Measurements from ENCODE around the gene LLCFC1. TPM values are rescaled to one million over a fixed set of nuclear protein-coding genes. Genes with fewer than 3 reads are reported as not detected.
A peak's percentile ranks its signal among the peaks of the same experiment; 100 is the strongest.

Gene LLCFC1
- total RNA-seq, 2 donors from 2014 or later = not detected

- H3K9me3 Mint-ChIP-seq = no peaks in the 10 kb centered on the region
- H3K27me3 Mint-ChIP-seq = peaks cover 38% of the 10 kb centered on the region
- H3K27ac Mint-ChIP-seq = peak overlapping the region; percentile 28
- no peak overlapping the region for H3K4me3 Mint-ChIP-seq
- peaks cover 3% of the 10 kb centered on the region for H3K4me1 Mint-ChIP-seq
- ATAC-seq (replicated peaks) = no peak
- H3K36me3 Mint-ChIP-seq (ENCODE audit: low read depth) = no peaks in the 10 kb centered on the region
Measured at GRCh38 chr7:142943706-142944268, 4.5 kb downstream of the LLCFC1 start.

- Mint-ChIP-seq H3K9me3 (no peaks in the 10 kb centered on the region), H3K4me1 (no peaks in the 10 kb centered on the region), H3K27ac (peak overlapping the region; percentile 38), H3K4me3 (no peak overlapping the region), H3K27me3 (peaks cover 40% of the 10 kb centered on the region), H3K36me3 (ENCODE audit: low read depth) (no peaks in the 10 kb centered on the region)
- ATAC-seq (replicated peaks) = no peak
Measured at GRCh38 chr7:142945001-142945400, 5.7 kb downstream of the LLCFC1 start.

GRCh38 chr7:142948603-142949002 lies 9.3 kb downstream of the LLCFC1 start:
- H3K9me3 Mint-ChIP-seq = peaks cover under 1% of the 10 kb centered on the region
- H3K36me3 Mint-ChIP-seq (ENCODE audit: low read depth) = no peaks in the 10 kb centered on the region
- H3K27ac Mint-ChIP-seq = no peak overlapping the region
- no peak for ATAC-seq (replicated peaks)
- no peak overlapping the region for H3K4me3 Mint-ChIP-seq
- peaks cover 28% of the 10 kb centered on the region for H3K27me3 Mint-ChIP-seq
- no peaks in the 10 kb centered on the region for H3K4me1 Mint-ChIP-seq

- Mint-ChIP-seq H3K4me3 (no peak overlapping the region), H3K27me3 (peaks cover 17% of the 10 kb centered on the region), H3K9me3 (peaks cover 10% of the 10 kb centered on the region), H3K4me1 (no peaks in the 10 kb centered on the region), H3K36me3 (ENCODE audit: low read depth) (no peaks in the 10 kb centered on the region), H3K27ac (no peak overlapping the region)
- ATAC-seq (replicated peaks) = no peak
Measured at GRCh38 chr7:142950235-142950634, 11.0 kb downstream of the LLCFC1 start.

GRCh38 chr7:142954680-142955268 lies 15.5 kb downstream of the LLCFC1 start:
- H3K4me3 Mint-ChIP-seq = no peak overlapping the region
- no peak for ATAC-seq (replicated peaks)
- H3K9me3 Mint-ChIP-seq = peaks cover 19% of the 10 kb centered on the region
- no peak overlapping the region for H3K27ac Mint-ChIP-seq
- no peaks in the 10 kb centered on the region for H3K36me3 Mint-ChIP-seq (ENCODE audit: low read depth)
- H3K27me3 Mint-ChIP-seq = peaks cover 19% of the 10 kb centered on the region
- no peaks in the 10 kb centered on the region for H3K4me1 Mint-ChIP-seq

GRCh38 chr7:142956951-142957623 lies 17.8 kb downstream of the LLCFC1 start:
- Mint-ChIP-seq H3K36me3 (ENCODE audit: low read depth) (no peaks in the 10 kb centered on the region), H3K27me3 (peaks cover 18% of the 10 kb centered on the region), H3K4me3 (no peak overlapping the region), H3K4me1 (no peaks in the 10 kb centered on the region), H3K9me3 (peaks cover 19% of the 10 kb centered on the region), H3K27ac (no peak overlapping the region)
- no peak for ATAC-seq (replicated peaks)

GRCh38 chr7:142957723-142958122 lies 18.4 kb downstream of the LLCFC1 start:
- H3K27me3 Mint-ChIP-seq = peaks cover 18% of the 10 kb centered on the region
- H3K4me1 Mint-ChIP-seq = no peaks in the 10 kb centered on the region
- ATAC-seq (replicated peaks) = no peak
- no peaks in the 10 kb centered on the region for H3K36me3 Mint-ChIP-seq (ENCODE audit: low read depth)
- H3K9me3 Mint-ChIP-seq = peaks cover 19% of the 10 kb centered on the region
- H3K27ac Mint-ChIP-seq = no peak overlapping the region
- H3K4me3 Mint-ChIP-seq = no peak overlapping the region

- Mint-ChIP-seq H3K9me3 (peaks cover 13% of the 10 kb centered on the region), H3K4me3 (no peak overlapping the region), H3K4me1 (no peaks in the 10 kb centered on the region), H3K27ac (no peak overlapping the region), H3K27me3 (peaks cover 29% of the 10 kb centered on the region), H3K36me3 (ENCODE audit: low read depth) (no peaks in the 10 kb centered on the region)
- no peak for ATAC-seq (replicated peaks)
Measured at GRCh38 chr7:142959202-142959601, 19.9 kb downstream of the LLCFC1 start.

GRCh38 chr7:142960955-142961512 lies 21.8 kb downstream of the LLCFC1 start:
- no peaks in the 10 kb centered on the region for H3K4me1 Mint-ChIP-seq
- peaks cover 2% of the 10 kb centered on the region for H3K9me3 Mint-ChIP-seq
- ATAC-seq (replicated peaks) = no peak
- no peak overlapping the region for H3K4me3 Mint-ChIP-seq
- H3K27me3 Mint-ChIP-seq = peaks cover 36% of the 10 kb centered on the region
- no peak overlapping the region for H3K27ac Mint-ChIP-seq
- no peaks in the 10 kb centered on the region for H3K36me3 Mint-ChIP-seq (ENCODE audit: low read depth)

- H3K27me3 Mint-ChIP-seq = peaks cover 36% of the 10 kb centered on the region
- no peak overlapping the region for H3K4me3 Mint-ChIP-seq
- no peaks in the 10 kb centered on the region for H3K9me3 Mint-ChIP-seq
- H3K36me3 Mint-ChIP-seq (ENCODE audit: low read depth) = no peaks in the 10 kb centered on the region
- no peak overlapping the region for H3K27ac Mint-ChIP-seq
- ATAC-seq (replicated peaks) = no peak
- no peaks in the 10 kb centered on the region for H3K4me1 Mint-ChIP-seq
Measured at GRCh38 chr7:142961595-142961972, 22.3 kb downstream of the LLCFC1 start.

- Mint-ChIP-seq H3K4me1 (no peaks in the 10 kb centered on the region), H3K27ac (no peak within 1 kb of the TSS), H3K9me3 (no peaks in the 10 kb centered on the region), H3K36me3 (ENCODE audit: low read depth) (no peaks in the 10 kb centered on the region), H3K4me3 (no peak within 1 kb of the TSS), H3K27me3 (peaks cover 40% of the 10 kb centered on the region)
- no peak for ATAC-seq (replicated peaks)
Measured at GRCh38 chr7:142961973-142962926, 23.0 kb downstream of the LLCFC1 start, which contains the start of gene KEL. KEL (minus strand) TSS chr7:142962363; CDS start chr7:142962206, 157 bp downstream.

GRCh38 chr7:142962991-142963390 lies 23.7 kb downstream of the LLCFC1 start:
- no peak for ATAC-seq (replicated peaks)
- H3K4me1 Mint-ChIP-seq = no peaks in the 10 kb centered on the region
- no peak overlapping the region for H3K4me3 Mint-ChIP-seq
- H3K27ac Mint-ChIP-seq = no peak overlapping the region
- H3K27me3 Mint-ChIP-seq = peaks cover 46% of the 10 kb centered on the region
- H3K36me3 Mint-ChIP-seq (ENCODE audit: low read depth) = no peaks in the 10 kb centered on the region
- H3K9me3 Mint-ChIP-seq = no peaks in the 10 kb centered on the region

- ATAC-seq (replicated peaks) = no peak
- no peak overlapping the region for H3K4me3 Mint-ChIP-seq
Measured at GRCh38 chr7:142963993-142964392, 24.7 kb downstream of the LLCFC1 start.

More at GRCh38 chr7:142963993-142964392, 24.7 kb downstream of the LLCFC1 start:
- H3K4me1 Mint-ChIP-seq = no peaks in the 10 kb centered on the region
- no peak overlapping the region for H3K27ac Mint-ChIP-seq
- no peaks in the 10 kb centered on the region for H3K36me3 Mint-ChIP-seq (ENCODE audit: low read depth)
- H3K9me3 Mint-ChIP-seq = no peaks in the 10 kb centered on the region
- H3K27me3 Mint-ChIP-seq = peaks cover 54% of the 10 kb centered on the region

Measured in activated T-helper 17 cell treated with anti-CD3 and anti-CD28 coated beads, Interleukin-2, amount 50 U/mL, for 72 hours (primary cell).